Smooth muscle cell (in vitro differentiated cells): Measurements from ENCODE around the gene NFX1. TPM values are rescaled to one million over a fixed set of nuclear protein-coding genes. Genes with fewer than 3 reads are reported as not detected.

Experiments
- DNase-seq: peaks from one replicate; lab custom pipeline; 2025; ENCODE audit not compliant: unreplicated experiment; lab: John Stamatoyannopoulos, UW
- H2AFZ ChIP-seq: fragments of 200-600 bp; sonication (generic); 2 replicates; pipeline ENCODE4 v1.6.0; 2016; ENCODE audit warnings: antibody characterized with exemption, low read depth, mild to moderate bottlenecking
- H3F3A ChIP-seq: fragments of 200-600 bp; sonication (generic); 2 replicates; pipeline ENCODE4 v1.6.0; 2017; ENCODE audit warnings: antibody characterized with exemption, low read depth
- H3K27ac ChIP-seq: fragments of 200-600 bp; sonication (generic); 2 replicates; pipeline ENCODE4 v1.5.1; 2016; ENCODE audit warnings: low read depth, mild to moderate bottlenecking
- H3K27me3 ChIP-seq: fragments of 200-600 bp; sonication (generic); 2 replicates; pipeline ENCODE4 v1.6.1; 2016; ENCODE audit warnings: low read depth, mild to moderate bottlenecking
- H3K36me3 ChIP-seq: fragments of 200-600 bp; sonication (generic); 2 replicates; pipeline ENCODE4 v1.5.1; 2016; ENCODE audit warnings: low read depth
- H3K4me1 ChIP-seq: fragments of 200-600 bp; sonication (generic); 2 replicates; pipeline ENCODE4 v1.5.1; 2016; ENCODE audit warnings: low read depth
- H3K4me2 ChIP-seq: fragments of 200-600 bp; sonication (generic); 2 replicates; pipeline ENCODE4 v1.6.0; 2016; ENCODE audit warnings: mild to moderate bottlenecking
- H3K4me3 ChIP-seq: fragments of 200-600 bp; sonication (generic); 2 replicates; pipeline ENCODE4 v1.5.1; 2016; ENCODE audit warnings: mild to moderate bottlenecking
- H3K79me2 ChIP-seq: fragments of 200-600 bp; sonication (generic); 2 replicates; pipeline ENCODE4 v1.6.0; 2016; ENCODE audit warnings: low read depth, mild to moderate bottlenecking
- H3K9ac ChIP-seq: fragments of 200-600 bp; sonication (generic); 2 replicates; pipeline ENCODE4 v1.6.0; 2016; ENCODE audit warnings: low read depth
- H3K9me3 ChIP-seq: fragments of 200-600 bp; sonication (generic); replicated peaks from 2 replicates; pipeline ENCODE4 v1.5.1; 2016; ENCODE audit warnings: low read depth
- H4K20me1 ChIP-seq: fragments of 200-600 bp; sonication (generic); 2 replicates; pipeline ENCODE4 v1.6.0; 2016; ENCODE audit warnings: low read depth
- CTCF ChIP-seq: fragments of 200-600 bp; sonication (generic); IDR thresholded peaks from 2 replicates; pipeline ENCODE4 v1.5.1; 2017; ENCODE audit warnings: borderline replicate concordance, mild to moderate bottlenecking, antibody characterized with exemption; ENCODE audit not compliant: insufficient read depth, poor library complexity, severe bottlenecking
- WGBS: methylation state at CpG from one replicate; pipeline ENCODE4 v1.1.7; 2016; ENCODE audit warnings: low lambda C conversion rate; 5-methylcytosine and 5-hydroxymethylcytosine counted together
- polyA plus RNA-seq: library from polyadenylated mRNA; unstranded; fragments of >200 nt; fragmentation: Nextera tagmentation; extraction: Ambion mirVana; gene quantifications from 2 replicates; pipeline ENCODE4 v1.2.1, GENCODE V29; 2016
- total RNA-seq: library from RNA; depleted of rRNA; stranded (reverse); fragments of >200 nt; gene quantifications from 2 replicates; pipeline ENCODE4 v1.2.3, GENCODE V29; 2014

Gene NFX1
- total and polyA plus RNA-seq, 2 experiments from 2014 or later = 19.3 to 22.8 TPM

GRCh38 chr9:33270146-33270545, 20.2 kb upstream of the NFX1 start:
- H4K20me1 ChIP-seq = peaks cover 9% of the 10 kb centered on the region
- DNase-seq = no peak
- WGBS = 98% methylated on average over 3 of the region's 3 CpGs
- H2AFZ ChIP-seq = no peak overlapping the region
- H3K4me1 ChIP-seq = peaks cover 7% of the 10 kb centered on the region
- no peaks in the 10 kb centered on the region for H3K27me3 ChIP-seq
- no peaks in the 10 kb centered on the region for H3K9me3 ChIP-seq
- peaks cover 21% of the 10 kb centered on the region for H3K36me3 ChIP-seq
- no peak for TF ChIP-seq CTCF
- H3F3A ChIP-seq = no peaks in the 10 kb centered on the region
- H3K9ac ChIP-seq = no peak overlapping the region
- no peak overlapping the region for H3K4me2 ChIP-seq
- peaks cover 9% of the 10 kb centered on the region for H3K79me2 ChIP-seq
- no peak overlapping the region for H3K4me3 ChIP-seq
- H3K27ac ChIP-seq = no peak overlapping the region

GRCh38 chr9:33272061-33272460, 18.3 kb upstream of the NFX1 start:
- no peak for TF ChIP-seq CTCF
- Histone ChIP-seq H3K36me3 (peaks cover 31% of the 10 kb centered on the region), H3K79me2 (no peaks in the 10 kb centered on the region)

GRCh38 chr9:33273266-33273971, 16.9 kb upstream of the NFX1 start:
- Histone ChIP-seq H3K4me1 (no peaks in the 10 kb centered on the region), H3F3A (no peaks in the 10 kb centered on the region), H3K9me3 (no peaks in the 10 kb centered on the region), H3K79me2 (no peaks in the 10 kb centered on the region), H3K4me3 (no peak overlapping the region), H3K27me3 (no peaks in the 10 kb centered on the region), H3K27ac (peak overlapping the region; percentile 30), H3K4me2 (no peak overlapping the region), H4K20me1 (peaks cover 9% of the 10 kb centered on the region), H3K9ac (no peak overlapping the region), H2AFZ (no peak overlapping the region), H3K36me3 (peaks cover 40% of the 10 kb centered on the region)
- DNase-seq = no peak
- no peak for TF ChIP-seq CTCF
- WGBS = 92% methylated on average over 3 of the region's 3 CpGs

More at GRCh38 chr9:33272061-33272460, 18.3 kb upstream of the NFX1 start:
- Histone ChIP-seq H3F3A (no peaks in the 10 kb centered on the region), H3K4me1 (no peaks in the 10 kb centered on the region), H3K9ac (no peak overlapping the region), H3K9me3 (no peaks in the 10 kb centered on the region), H3K27ac (no peak overlapping the region), H2AFZ (no peak overlapping the region), H3K4me2 (no peak overlapping the region), H3K4me3 (no peak overlapping the region), H3K27me3 (no peaks in the 10 kb centered on the region), H4K20me1 (peaks cover 9% of the 10 kb centered on the region)
- no peak for DNase-seq
- 100% methylated on average over 1 of the region's 1 CpG for WGBS

- Histone ChIP-seq H3K9me3 (no peaks in the 10 kb centered on the region), H3K4me3 (no peak overlapping the region), H3K79me2 (no peaks in the 10 kb centered on the region), H3K27me3 (no peaks in the 10 kb centered on the region), H3K36me3 (peaks cover 35% of the 10 kb centered on the region), H3F3A (no peaks in the 10 kb centered on the region), H3K4me2 (no peak overlapping the region), H4K20me1 (peaks cover 9% of the 10 kb centered on the region), H2AFZ (no peak overlapping the region), H3K4me1 (no peaks in the 10 kb centered on the region), H3K9ac (no peak overlapping the region), H3K27ac (no peak overlapping the region)
- TF ChIP-seq CTCF = no peak
- WGBS = 94% methylated on average over 2 of the region's 2 CpGs
- no peak for DNase-seq
Measured at GRCh38 chr9:33273972-33274328, 16.4 kb upstream of the NFX1 start.
